HL-60/S4 (cell line): ENCODE measurements around the gene CCDC126.
"Not testable (repeated sequence)": the region's sequence is repeated elsewhere in the genome, so short reads cannot be mapped to it uniquely, and the experiment has no call there.

Experiments used
- in situ Hi-C: fragments of 300-500 bp; cut with MboI; formaldehyde crosslinking; loops from 2 replicates; pipeline ENCODE4 v1.14.3; 2022; ENCODE audit warnings: low sequenced_read_pairs

Gene CCDC126, protein sequence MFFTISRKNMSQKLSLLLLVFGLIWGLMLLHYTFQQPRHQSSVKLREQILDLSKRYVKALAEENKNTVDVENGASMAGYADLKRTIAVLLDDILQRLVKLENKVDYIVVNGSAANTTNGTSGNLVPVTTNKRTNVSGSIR

DNA sequence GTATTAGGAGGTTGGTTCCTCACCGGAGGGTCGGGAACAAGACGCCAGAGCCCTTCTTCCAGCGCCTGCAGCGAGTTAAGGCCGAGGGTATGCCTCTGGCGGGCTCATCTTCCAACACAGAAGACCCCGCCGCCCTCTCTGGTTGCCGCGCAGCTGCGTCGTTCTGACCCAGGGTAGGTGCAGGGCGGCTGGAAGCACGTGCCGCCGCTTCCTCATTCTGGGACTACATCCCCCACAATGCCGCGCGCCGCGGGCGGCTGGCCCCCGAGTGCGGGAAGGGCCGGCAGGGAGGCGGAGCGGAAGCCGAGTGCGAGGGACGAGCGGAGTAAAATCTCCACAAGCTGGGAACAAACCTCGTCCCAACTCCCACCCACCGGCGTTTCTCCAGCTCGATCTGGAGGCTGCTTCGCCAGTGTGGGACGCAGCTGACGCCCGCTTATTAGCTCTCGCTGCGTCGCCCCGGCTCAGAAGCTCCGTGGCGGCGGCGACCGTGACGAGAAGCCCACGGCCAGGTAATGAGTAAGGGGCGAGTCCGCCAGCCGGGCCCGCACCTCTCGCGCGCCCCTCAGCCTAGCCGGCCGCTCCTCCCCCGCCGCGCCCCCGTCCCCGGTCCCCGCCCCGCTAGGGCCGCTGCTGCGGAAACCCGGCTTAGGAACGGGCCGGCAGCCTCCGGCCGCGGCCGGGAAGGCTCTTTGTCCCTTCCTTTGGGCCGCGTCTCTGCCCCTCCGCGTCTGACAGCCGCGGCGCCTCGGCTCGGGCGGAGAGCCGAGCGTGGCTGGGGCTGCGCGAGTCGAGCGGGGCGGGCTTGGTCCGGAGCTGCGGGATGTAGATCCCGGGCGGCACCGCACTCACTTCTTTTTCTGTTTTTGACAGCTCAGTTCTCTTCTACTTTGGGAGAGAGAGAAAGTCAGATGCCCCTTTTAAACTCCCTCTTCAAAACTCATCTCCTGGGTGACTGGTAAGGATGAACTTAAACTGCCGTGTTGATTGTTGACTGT, at the start of gene CCDC126:
CCDC126 (plus strand) TSS at position 289 of the 998 bp plus-strand sequence. CDS start 13,934 bp downstream, outside the sequence.
- in situ Hi-C loops = no loop called here

DNA sequence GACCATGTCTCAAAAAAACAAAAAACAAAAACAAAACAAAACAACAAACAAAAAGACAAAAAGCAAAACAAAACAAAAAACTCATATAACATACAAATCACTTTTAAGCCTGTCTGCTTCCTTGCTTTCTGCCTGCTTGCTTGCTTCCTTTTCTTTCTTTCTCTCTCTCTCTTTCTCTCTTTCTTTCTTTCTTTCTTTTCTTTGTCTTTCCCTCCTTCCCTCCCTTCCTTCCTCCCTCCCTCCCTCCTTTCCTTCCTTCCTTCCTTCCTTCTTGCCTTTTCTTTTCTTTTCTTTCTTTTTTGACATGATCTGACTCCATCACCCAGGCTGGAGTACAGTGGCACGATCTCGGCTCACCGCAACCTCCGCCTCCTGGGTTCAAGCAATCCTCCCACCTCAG, 49.5 kb upstream of the CCDC126 start:
- in situ Hi-C loops = no loop called here

DNA sequence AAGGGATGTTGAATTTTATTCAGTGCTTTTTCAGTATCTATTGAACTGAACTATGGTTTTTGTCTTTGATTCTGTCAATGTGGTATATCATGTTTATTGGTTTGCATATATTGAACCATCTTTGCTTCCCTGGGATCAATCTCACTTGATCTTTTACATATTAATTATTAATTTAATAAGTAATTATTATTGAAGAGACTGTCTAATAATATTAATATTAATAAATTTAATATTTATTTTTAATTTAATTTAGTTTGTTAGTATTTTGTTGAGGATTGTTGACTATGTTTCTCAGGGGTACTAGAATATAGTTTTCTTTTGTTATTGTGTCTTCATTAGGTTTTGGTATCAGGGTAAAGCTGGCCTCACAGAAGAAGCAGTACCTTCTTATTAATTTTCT, 38.9 kb upstream of the CCDC126 start:
- in situ Hi-C loops = loop anchor here (25.0 kb wide), 1 partner anchor 1529 kb away; no protein-coding TSS in a partner anchor

DNA sequence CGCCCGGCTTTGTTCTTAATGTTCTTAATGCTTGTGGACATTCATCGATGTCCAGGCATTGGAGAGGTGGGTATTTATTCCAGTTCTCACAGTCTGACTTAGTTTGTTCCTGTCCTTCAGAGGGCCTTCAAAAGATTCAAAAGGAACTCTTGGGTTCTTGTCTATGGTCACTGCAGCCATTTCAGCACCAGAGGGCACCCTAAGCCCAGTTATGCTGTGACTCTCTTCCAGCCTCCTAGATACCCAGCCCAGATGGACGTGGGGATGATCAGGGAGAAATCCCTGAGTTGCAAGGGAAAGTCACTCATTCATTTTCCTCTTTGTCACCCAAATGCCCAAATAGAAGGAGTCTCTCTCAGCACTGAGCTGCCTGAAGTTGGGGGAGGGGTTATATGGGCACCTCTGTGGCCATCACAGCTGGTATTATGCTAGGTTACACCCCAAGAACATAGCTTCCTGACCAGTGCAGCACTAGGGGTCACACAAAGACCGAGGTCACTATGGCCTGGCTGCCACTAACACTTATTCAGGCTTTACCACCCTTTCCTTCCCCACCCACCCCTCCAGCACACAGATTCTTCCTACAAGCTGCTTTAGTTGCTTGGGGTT, 26.5 kb upstream of the CCDC126 start:
- in situ Hi-C loops = loop anchor here (10.0 to 25.0 kb wide), 2 partner anchors 154 to 1517 kb away; no protein-coding TSS in a partner anchor

DNA sequence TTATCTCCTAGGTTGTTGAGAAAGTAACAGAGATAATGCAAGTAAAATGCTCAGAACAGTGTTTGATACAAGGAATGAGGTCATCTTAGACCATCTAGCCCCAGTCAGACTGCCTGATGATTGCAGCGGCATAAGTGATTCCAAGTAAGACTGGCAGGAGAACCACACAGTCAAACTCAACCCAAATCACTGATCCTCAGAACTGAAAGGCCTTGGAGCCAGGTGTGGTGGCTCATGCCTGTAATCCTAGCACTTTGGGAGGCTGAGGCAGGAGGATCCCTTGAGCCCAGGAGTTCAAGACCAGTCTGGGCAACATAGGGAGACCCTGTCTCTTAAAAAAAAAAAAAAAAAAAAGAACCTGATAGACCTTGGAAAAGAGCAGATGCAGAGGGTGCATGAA, 15.2 kb upstream of the CCDC126 start:
- in situ Hi-C loops = not testable (repeated sequence)

DNA sequence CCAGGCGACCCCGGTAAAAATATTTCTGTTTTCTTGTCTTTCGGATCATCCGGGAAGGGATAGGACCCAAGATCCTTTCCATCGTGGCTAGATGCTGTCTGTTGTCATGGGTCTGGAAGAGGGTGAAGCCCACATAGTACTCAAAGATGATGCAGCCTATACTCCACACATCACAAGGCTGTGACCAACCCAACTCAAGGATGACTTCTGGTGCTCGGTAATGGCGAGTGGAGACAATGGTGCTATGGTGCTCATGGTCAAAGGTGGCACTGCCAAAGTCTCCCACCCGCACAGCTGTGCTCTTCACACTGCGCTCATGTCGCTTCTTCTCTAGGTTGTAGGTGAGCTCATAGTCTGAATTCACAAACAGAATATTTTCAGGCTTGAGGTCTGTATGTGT, 11.9 kb upstream of the CCDC126 start:
- in situ Hi-C loops = not testable (repeated sequence)

DNA sequence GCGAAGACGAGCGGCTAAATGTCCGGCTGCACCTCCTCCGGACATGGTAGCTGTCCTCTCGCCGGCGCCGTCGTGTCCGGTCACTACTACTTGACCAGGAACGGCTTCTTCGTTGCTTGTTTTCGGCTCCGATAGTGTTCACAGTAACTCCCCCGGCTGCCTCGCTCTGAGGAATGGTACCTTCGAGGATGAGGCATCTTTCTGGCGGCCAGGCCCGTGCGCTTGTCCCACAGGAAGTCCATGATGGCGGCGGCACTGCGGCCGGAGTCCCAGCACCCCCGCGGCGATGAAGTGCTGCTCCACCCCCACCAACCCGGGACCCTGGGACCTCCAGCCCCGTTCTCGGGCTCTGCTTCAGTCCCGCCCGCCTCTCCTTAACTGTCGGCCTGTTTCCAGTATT, 11.0 kb upstream of the CCDC126 start:
- in situ Hi-C loops = no loop called here

DNA sequence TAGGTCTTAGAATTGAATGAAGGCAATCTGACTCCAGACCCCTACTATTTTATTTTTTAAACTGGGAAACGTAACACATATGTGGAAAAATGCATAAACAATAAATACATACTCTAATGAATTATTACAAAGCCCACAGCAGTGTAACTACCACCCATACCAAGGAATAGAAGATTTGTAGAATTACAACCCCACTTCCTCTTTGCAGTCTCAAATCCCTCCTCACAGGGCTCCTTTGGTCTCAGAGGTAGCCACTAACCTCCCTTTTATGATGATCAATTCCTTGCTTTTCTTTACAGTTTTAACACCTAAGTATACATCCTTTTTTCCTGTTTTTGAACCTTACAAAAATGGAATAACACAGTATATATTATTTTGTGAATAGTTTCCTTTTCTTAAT, 6.7 kb upstream of the CCDC126 start:
- in situ Hi-C loops = no loop called here

DNA sequence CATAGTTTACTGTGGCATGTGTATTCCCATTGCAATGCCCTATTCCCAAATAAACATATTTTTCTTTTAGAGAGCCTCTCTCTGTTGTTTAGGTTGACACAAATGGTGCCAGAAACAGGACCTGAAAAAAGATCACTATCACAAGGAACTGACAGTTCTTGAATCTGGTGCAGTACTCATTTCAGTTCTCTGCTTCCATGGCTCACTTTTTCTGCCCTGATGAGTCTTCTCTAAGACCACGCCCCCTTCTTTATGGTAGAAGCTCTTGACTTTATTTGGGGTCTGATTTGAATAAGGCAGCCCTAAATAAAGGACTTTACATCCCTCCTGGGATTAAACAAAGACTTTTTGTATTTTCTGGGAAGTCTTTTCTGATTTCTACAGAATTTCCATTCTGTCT, 3.5 kb upstream of the CCDC126 start:
- in situ Hi-C loops = no loop called here

DNA sequence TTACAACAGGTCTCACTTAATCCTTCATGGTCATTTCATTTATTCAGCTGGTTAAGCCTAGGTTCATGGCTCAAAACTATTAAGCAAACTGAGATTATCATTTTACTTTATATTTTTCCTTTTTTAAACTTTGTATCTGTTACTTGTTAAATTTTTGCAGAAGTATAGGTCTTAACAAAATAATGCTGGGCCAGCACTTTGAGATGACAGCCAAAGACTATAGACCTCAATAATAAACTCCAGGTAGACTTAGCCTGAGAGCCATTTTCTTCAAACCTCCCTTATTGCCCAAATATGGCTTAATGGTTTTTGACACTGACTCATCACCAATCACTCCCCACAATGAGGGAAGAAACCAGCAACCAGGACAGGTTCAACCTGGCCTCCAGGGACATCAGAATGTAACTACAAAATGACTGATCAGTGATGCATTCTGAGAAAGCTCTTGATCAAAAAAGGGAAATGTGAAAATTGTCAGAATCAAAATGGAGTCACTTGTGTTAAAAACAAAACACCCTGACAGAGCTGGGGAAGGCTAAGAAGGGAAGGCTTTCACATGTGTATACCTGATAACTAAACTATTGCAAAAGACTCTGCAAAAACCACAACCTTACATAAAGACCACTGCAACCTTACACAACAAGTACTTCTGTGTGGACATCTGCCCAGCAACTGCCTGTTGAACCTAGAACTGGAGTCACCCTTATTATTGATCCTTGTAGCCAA, 2.1 kb upstream of the CCDC126 start:
- in situ Hi-C loops = no loop called here

DNA sequence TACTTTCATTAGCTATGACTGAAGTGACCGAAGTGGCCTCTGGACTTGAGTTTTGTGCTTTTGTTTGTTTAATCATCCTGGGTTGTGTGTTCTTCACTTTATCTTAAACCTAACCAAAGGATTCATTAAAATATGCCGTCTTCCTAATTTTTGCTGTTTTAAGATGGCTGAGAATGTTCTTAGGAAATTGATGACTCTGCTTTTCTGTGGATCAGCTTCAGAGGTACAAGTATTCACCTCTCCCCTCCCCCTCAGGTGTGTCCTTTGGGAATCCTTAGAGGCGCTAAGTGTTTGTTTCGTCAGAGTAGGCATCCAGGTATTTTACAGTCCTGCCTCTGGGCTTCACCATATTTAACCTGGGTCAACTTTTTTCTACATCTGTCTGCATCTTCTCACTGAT, 1.1 kb downstream of the CCDC126 start:
- in situ Hi-C loops = no loop called here

DNA sequence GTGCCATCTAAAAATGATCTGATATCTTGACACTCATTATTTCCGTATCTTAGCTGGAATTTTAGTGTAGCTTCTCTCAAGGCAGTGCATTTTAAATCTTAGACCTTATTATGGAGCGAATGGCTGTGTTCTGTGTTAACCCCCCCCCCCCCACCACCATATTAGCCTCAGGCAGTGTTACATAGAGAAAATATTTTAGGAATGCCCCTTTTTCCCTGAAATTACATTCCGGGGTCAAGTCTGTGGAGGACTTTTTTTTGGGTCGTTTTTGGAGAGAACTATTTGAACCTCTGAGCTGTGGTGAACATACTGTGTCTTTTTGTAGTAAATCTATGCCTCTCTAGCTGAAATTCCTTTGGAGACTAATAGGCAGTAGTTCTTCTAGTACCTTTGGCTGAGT, 3.1 kb downstream of the CCDC126 start:
- in situ Hi-C loops = no loop called here

DNA sequence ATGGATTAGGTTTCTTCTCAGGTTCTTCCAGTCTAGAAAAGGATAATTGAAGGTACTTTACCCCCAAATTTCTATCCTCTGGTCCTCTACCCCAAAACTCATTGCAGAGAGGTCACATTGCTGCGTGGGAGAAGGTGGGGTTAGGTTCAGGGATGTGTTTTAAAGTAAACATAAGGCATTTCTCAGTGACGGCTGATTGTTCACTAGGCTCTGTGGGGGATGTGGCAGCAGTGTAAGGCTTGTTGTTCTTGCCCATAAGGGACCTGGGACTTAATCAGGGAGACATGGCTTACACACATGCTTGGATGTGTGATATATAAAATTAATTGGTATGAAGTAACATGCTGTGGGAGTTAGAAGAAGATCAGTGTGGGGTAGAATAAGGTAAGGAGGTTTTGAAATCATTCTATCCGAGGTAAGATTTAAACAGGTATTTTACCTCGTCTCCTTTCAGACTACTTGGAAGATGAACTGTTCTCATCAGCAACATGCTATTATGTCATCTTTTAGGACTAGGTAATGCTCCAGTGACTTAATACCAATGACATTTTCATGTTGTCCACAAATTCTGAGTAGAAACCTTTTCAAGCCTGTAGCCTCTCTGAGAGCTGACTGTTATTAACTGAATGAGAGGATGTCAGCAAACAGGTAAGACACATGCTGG, 6.6 kb downstream of the CCDC126 start:
- in situ Hi-C loops = no loop called here

DNA sequence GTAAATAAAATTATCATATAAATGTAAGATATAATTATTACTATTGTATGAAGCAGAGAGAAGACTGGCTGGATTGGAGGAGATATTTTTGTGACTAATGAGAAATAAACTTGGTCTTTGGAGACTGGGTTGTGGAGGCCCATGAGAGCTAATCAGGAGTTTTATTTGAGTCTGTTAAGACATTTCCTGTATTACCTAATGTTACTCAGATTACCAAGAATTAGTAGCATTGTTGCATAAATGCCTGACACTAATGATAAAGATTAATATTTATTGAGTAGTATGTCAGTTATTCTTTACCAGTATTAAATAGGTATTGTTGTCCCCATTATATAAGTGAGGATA, 7.1 kb downstream of the CCDC126 start:
- in situ Hi-C loops = no loop called here

DNA sequence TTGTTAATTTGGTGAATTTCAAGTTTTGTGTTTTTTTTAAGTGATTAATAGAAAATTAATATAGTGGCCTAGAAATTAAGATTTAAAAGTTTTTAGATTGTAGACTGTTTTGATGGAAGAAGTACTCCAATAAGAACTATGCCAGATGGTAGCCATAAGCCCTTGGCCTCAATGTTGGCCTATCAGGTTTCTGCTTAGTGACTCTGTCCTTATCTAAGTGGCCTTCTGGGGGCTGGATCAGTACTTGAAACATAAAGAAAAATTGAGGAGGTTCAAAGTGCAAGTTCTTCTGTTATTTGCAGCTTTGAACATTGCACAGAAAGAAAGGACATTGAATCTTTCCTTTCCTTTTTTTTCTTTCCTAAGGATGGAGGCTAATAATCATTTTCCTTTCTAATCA, 9.9 kb downstream of the CCDC126 start:
- in situ Hi-C loops = no loop called here

DNA sequence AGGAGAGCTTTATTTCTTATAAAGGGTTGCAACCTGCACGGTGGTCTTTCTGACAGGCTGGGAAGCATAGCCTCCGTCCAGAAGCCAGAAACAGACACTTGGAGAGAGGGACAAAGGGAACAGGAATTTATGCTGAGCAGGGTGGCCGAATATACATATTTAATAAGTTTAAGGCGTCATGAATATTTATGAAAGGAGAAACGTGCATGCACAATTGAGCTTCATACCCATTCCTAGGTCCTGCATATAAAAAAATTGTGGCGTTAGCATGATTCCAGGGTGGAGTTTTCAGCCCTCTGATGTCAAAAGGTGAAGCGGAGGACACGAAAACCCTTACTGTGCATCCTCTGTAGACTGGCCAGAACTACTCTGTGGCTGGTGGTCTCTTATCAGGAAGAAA, 10.7 kb downstream of the CCDC126 start:
- in situ Hi-C loops = no loop called here

DNA sequence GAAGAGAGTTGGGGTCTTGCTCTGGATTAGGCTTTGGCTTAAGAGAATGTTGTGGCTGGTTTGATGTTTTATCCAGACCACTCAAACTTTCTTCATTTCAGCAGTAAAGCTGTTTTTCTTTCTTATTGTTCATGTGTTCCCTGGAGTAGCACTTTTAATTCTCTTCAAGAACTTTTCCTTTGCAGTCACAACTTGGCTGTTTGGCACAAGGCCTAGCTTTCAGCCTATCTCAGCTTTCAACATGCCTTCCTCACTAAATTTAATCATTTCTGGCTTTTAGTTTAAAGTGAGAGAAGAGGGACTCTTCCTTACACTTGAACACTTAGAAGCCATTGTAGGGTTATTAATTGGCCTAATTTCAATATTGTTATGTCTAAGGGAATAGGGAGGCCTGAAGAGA, 18.1 kb downstream of the CCDC126 start:
- in situ Hi-C loops = no loop called here

DNA sequence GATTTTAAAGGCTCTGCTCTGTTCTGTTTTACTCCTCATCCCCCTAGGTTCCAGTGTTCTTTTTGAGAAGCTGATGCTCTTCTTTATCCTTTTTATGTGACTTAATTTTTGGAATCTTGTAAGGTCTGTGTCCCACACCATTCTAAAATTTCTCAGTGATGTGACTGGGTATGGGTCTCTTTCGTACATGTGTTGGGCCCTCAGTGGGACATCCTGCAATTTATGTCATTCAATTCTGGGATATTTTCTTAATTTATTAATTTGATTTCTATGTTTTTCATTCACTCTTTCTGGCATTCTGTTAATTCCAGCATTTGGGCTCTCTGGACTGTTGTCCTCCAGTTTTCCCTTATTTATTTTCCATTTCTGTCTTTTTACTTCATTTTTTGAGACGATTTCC, 19.4 kb downstream of the CCDC126 start:
- in situ Hi-C loops = no loop called here

DNA sequence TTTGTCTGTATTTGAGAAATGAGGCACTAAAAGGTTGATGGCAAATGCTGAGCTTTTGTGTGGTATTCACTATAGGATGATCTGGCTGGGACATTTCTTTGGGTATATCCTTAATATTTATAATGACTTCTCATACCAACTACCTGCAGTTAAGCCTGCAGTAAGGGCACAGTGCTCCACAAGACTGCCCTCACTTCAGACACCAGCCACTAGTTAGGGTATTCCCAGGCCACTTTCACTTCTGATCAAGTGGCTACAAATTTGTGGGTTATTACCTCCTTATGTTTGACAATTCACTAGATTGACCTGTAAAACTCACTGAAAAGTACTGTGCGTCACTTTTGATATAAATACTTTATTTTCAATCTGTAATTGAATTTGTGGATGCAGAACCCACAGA, 20.3 kb downstream of the CCDC126 start:
- in situ Hi-C loops = no loop called here

DNA sequence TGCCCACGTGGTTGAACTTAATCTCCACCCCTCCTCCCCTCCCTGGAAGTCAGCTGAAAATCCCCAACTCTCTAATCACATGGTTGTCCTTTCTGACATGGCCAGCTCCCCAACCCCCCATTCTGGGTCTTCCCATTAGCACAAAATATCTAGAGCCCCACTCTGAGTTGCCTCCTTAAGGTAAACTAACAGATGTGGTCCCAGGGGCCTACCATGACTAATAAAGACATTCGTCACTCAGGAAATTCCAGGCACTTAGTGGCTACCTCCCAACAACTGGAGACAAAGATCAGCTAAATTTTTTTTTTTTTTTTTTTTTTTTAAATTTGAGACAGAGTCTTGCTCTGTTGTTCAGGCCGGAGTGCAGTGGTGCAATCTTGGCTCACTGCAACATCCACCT, 21.1 kb downstream of the CCDC126 start:
- in situ Hi-C loops = no loop called here

DNA sequence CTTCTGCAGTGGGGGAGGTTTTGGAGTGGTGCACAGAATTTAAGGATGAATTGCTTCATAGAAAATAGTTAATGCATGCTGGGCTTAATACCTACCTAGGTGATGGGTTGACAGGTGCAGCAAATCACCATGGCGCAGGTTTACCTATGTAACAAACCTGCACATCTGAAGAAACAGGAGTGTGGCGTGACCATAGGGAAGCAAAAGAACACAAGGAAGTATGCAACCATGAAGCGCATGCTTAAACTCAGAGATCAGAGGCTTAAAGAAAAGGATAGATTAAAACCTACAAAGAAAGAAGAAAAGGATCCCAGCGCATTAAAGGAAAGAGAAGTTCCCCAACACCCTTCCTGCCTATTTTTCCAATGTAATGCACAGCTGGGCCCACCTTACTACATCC, 22.0 kb downstream of the CCDC126 start:
- in situ Hi-C loops = no loop called here
